Measurements from ENCODE around the gene JAK3. TPM values are rescaled to one million over a fixed set of nuclear protein-coding genes. Genes with fewer than 3 reads are reported as not detected.

JAK3 gene
- total and polyA plus RNA-seq, 10 of the 15 experiments (the other 5 are each of a cell fraction or from before 2014, with no cell fraction given): 7.8 to 67.9 (median 33.3) TPM

DNA sequence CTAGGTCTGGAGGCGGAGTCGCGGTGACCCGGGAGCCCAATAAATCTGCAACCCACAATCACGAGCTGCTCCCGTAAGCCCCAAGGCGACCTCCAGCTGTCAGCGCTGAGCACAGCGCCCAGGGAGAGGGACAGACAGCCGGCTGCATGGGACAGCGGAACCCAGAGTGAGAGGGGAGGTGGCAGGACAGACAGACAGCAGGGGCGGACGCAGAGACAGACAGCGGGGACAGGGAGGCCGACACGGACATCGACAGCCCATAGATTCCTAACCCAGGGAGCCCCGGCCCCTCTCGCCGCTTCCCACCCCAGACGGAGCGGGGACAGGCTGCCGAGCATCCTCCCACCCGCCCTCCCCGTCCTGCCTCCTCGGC, 24.1 kb upstream of the JAK3 start, which contains the start of gene SLC5A5:
Gene SLC5A5, plus strand, starts transcription at position 68 of the 373 bp plus-strand sequence. CDS start 375 bp downstream, outside the sequence.
- ChIA-PET POLR2A (interaction anchor here (0.6 kb wide), 1 partner anchor 60 kb away, joined by 4 read pairs; no protein-coding TSS in a partner anchor), SMC1A (ENCODE audit: uncharacterized antibody, unreplicated experiment) (interaction anchor here (1.2 to 1.7 kb wide), 3 partner anchors 8 to 66 kb away, joined by 3 to 5 read pairs (median 4); no protein-coding TSS in a partner anchor), CTCF (interaction anchor here (1.2 to 3.0 kb wide), 3 partner anchors 57 to 66 kb away, joined by 5 to 36 read pairs (median 8); partner anchors contain the start of gene CCDC124), RAD21 (ENCODE audit: unreplicated experiment) (interaction anchor here (1.5 to 3.0 kb wide), 2 partner anchors 61 to 123 kb away, joined by 4 to 33 read pairs; partner anchors contain the start of gene CCDC124)
- Histone ChIP-seq H3K79me2 (ENCODE audit: control insufficient read depth, insufficient read depth, low read length) (no peaks in the 10 kb centered on the region), H2AFZ (ENCODE audit: control insufficient read depth, low read depth, low read length) (peak within 1 kb of the TSS; percentile 34), H3K9me3 (replicated peaks; ENCODE audit: control insufficient read depth, insufficient read depth, low read length) (no peaks in the 10 kb centered on the region), H3K4me3 (no peak within 1 kb of the TSS), H3K27ac (ENCODE audit: control insufficient read depth, insufficient read depth) (no peak within 1 kb of the TSS), H4K20me1 (ENCODE audit: control insufficient read depth, insufficient read depth) (no peaks in the 10 kb centered on the region; the same call in 1 of the 2 replicates), H3K36me3 (ENCODE audit: control insufficient read depth in 2 of 2, insufficient read depth in 2 of 2, low read length in 1 of 2) (no peaks in the 10 kb centered on the region), H3K9ac (ENCODE audit: control insufficient read depth, insufficient read depth, low read length) (no peak within 1 kb of the TSS), H3K4me1 (ENCODE audit: control insufficient read depth, insufficient read depth, low read length) (peaks cover 3% of the 10 kb centered on the region; the same call in 1 of the 2 replicates), H3K4me2 (ENCODE audit: control insufficient read depth, insufficient read depth) (no peak within 1 kb of the TSS), H3K27me3 (replicated peaks in 1 of 2; ENCODE audit: control insufficient read depth in 2 of 2, insufficient read depth in 2 of 2, low read length in 1 of 2) (peaks cover 3 to 4% of the 10 kb centered on the region in 2 experiments; a peak in 3 of 4 replicates)
- in situ Hi-C loops (cut with MboI): no loop called here
- BruUV-seq (replicated peaks): no TSS peak
- FAIRE-seq: no peak
- intact Hi-C loops (cut with micrococcal nuclease; ENCODE audit: unreplicated experiment): loop anchor here (5.0 kb wide), 1 partner anchor 125 kb away; no protein-coding TSS in a partner anchor
- 30% methylated on average over 25 of the region's 26 CpGs for WGBS (ENCODE audit: insufficient coverage, insufficient replicate concordance, low lambda C conversion rate, missing lambda C conversion rate)
- TF ChIP-seq GATAD2B (conservative IDR thresholded peaks at IDR 0.05; ENCODE audit: low read depth): no peak
- TF ChIP-seq FOS (IDR thresholded peaks at IDR 0.05; ENCODE audit: borderline replicate concordance, extremely low read depth, insufficient read length): no peak
- no peak for TF ChIP-seq EED (IDR thresholded peaks at IDR 0.05; ENCODE audit: low read depth)
- no peak for TF ChIP-seq EP300 (IDR thresholded peaks at IDR 0.05; ENCODE audit: borderline replicate concordance in 1 of 2, control insufficient read depth in 1 of 2, low read depth in 2 of 2, low read length in 2 of 2)
- ATAC-seq: peak; percentile 19
- DNase-seq (ENCODE audit: low read depth, low spot score): no peak

Measured in GM12878 (cell line).